T-cell (primary cell): ENCODE results near the gene CYFIP1. TPM values are rescaled to one million over a fixed set of nuclear protein-coding genes. Genes with fewer than 3 reads are reported as not detected.
A peak's percentile ranks its signal among the peaks of the same experiment; 100 is the strongest.

ENCODE experiments used
- ATAC-seq, 4 experiments: fragments of 200-7000 bp in 3 of 4; fragments of 150-1000 bp in 1 of 4; cut with Tn5 transposase; replicated peaks in 1 of 4; 1 replicate in 3 of 4; 2 replicates in 1 of 4; pipeline ENCODE4 v1.10.0; 2021; ENCODE audit warnings: moderate library complexity in 3 of 4, mild to moderate bottlenecking in 2 of 4, moderate number of reproducible peaks in 1 of 4
- CTCF ChIA-PET, 2 donors: fragments of 300-600 bp; sonication (Branson Sonifier 250); formaldehyde crosslinking; loops; one replicate each; lab custom pipeline; 2022; ENCODE audit warnings: antibody characterized with exemption in 2 of 2; lab: Charles Lee
- POLR2A ChIA-PET, 2 donors: fragments of 300-600 bp; sonication (Branson Sonifier 250); formaldehyde crosslinking; loops; one replicate each; lab custom pipeline; 2022; ENCODE audit warnings: antibody characterized with exemption in 2 of 2; lab: Charles Lee
- DNase-seq, 35 experiments: peaks; one replicate each; pipeline versions ENCODE4 v3.0.0 to v3.0.0-alpha.2; 2013 to 2023
- H3K27ac ChIP-seq: one replicate; pipeline ENCODE4 v1.5.1; 2013; ENCODE audit warnings: low read length
- H3K27me3 ChIP-seq, 2 experiments: replicated peaks in 1 of 2; 1 replicate in 1 of 2; 2 replicates in 1 of 2; pipeline versions ENCODE4 v1.6.1 to v1.7.0; 2013; ENCODE audit warnings: low read length in 1 of 2, mixed read lengths in 1 of 2; ENCODE audit not compliant: control insufficient read depth in 2 of 2, insufficient read depth in 2 of 2; ENCODE audit errors: extremely low read depth in 1 of 2
- H3K36me3 ChIP-seq, 2 donors: 1 replicate in 1 of 2; 2 replicates in 1 of 2; pipeline versions ENCODE4 v1.6.1 to v1.7.0; 2013; ENCODE audit warnings: low read length in 1 of 2; ENCODE audit not compliant: control insufficient read depth in 2 of 2, insufficient read depth in 1 of 2; ENCODE audit errors: extremely low read depth in 1 of 2
- H3K4me1 ChIP-seq, 2 experiments: 1 replicate in 1 of 2; 2 replicates in 1 of 2; pipeline versions ENCODE4 v1.6.1 to v1.7.0; 2013; ENCODE audit warnings: low read length in 2 of 2, mixed read lengths in 1 of 2; ENCODE audit not compliant: insufficient read depth in 2 of 2, control insufficient read depth in 1 of 2; ENCODE audit errors: extremely low read depth in 1 of 2
- H3K4me3 ChIP-seq, 2 donors: 1 replicate in 1 of 2; 2 replicates in 1 of 2; pipeline versions ENCODE4 v1.5.1 to v1.7.0; 2013; ENCODE audit warnings: mild to moderate bottlenecking in 2 of 2, low read length in 1 of 2, moderate library complexity in 1 of 2; ENCODE audit not compliant: control insufficient read depth in 1 of 2; ENCODE audit errors: extremely low read depth in 1 of 2
- H3K9me3 ChIP-seq: 2 replicates; pipeline ENCODE4 v1.7.0; 2013
- H3K27ac Mint-ChIP-seq, 2 donors: one replicate each; pipeline ENCODE4 v1.8.0; 2020 to 2021; ENCODE audit warnings: mild to moderate bottlenecking in 2 of 2, mixed read lengths in 2 of 2
- H3K27me3 Mint-ChIP-seq, 2 donors: one replicate each; pipeline ENCODE4 v1.8.0; 2021 to 2022; ENCODE audit warnings: mixed read lengths in 2 of 2
- H3K36me3 Mint-ChIP-seq: one replicate; pipeline ENCODE4 v1.8.0; 2021; ENCODE audit warnings: mixed read lengths
- H3K4me1 Mint-ChIP-seq, 3 donors: one replicate each; pipeline ENCODE4 v1.8.0; 2020 to 2022; ENCODE audit warnings: mixed read lengths in 3 of 3, mild to moderate bottlenecking in 1 of 3
- H3K4me3 Mint-ChIP-seq, 3 donors: one replicate each; pipeline ENCODE4 v1.8.0; 2020 to 2022; ENCODE audit warnings: mild to moderate bottlenecking in 3 of 3, mixed read lengths in 3 of 3, moderate library complexity in 3 of 3
- H3K9me3 Mint-ChIP-seq, 3 donors: one replicate each; pipeline ENCODE4 v1.8.0; 2020 to 2022; ENCODE audit warnings: mixed read lengths in 3 of 3
- WGBS: methylation state at CpG from one replicate; pipeline ENCODE4 v1.1.5; 2013; ENCODE audit warnings: missing lambda C conversion rate; ENCODE audit not compliant: insufficient coverage; 5-methylcytosine and 5-hydroxymethylcytosine counted together
- total RNA-seq, 35 experiments: library from RNA in 6 of 35; stranded (reverse) in 6 of 35; fragments of 120-200 nt in 1 of 35; gene quantifications; one replicate each; pipeline versions ENCODE4 v1.2.1 to v1.2.4 and lab custom pipeline; 2013 to 2026

CYFIP1 gene
- total RNA-seq, 5 donors from 2014 or later (not counting 1 experiment from before 2014, with no cell fraction given): 3.8 to 10.2 (median 7.9) TPM

GRCh38 chr15:22838292-22839042, 141.7 kb downstream of the CYFIP1 start, which contains the start of gene NIPA2:
Gene NIPA2 (plus strand): TSS chr15:22838666. CDS start chr15:22851732, 13,066 bp downstream.
- H3K27me3 ChIP-seq: no peaks in the 10 kb centered on the region
- H3K36me3 ChIP-seq: peaks cover 0 to 7% of the 10 kb centered on the region in 2 donors
- ATAC-seq: peak; percentile 96 to 98 (median 98)
- H3K9me3 Mint-ChIP-seq: peaks cover 0 to 2% (median 0%) of the 10 kb centered on the region in 3 donors
- peak within 1 kb of the TSS; percentile 89 to 93 (median 93) for H3K4me3 Mint-ChIP-seq
- peaks cover 33 to 38% (median 36%) of the 10 kb centered on the region in 3 donors for H3K4me1 Mint-ChIP-seq
- peak within 1 kb of the TSS; percentile 86 for H3K27ac ChIP-seq
- peak; percentile 94 to 99 (median 97) for DNase-seq
- peak within 1 kb of the TSS; percentile 88 to 91 for H3K27ac Mint-ChIP-seq
- no peaks in the 10 kb centered on the region for H3K9me3 ChIP-seq
- CTCF ChIA-PET: no interaction called here
- peak within 1 kb of the TSS; percentile 86 to 98 for H3K4me3 ChIP-seq
- peaks cover 10 to 19% of the 10 kb centered on the region in 2 experiments for H3K4me1 ChIP-seq
- no peaks in the 10 kb centered on the region for H3K27me3 Mint-ChIP-seq
- POLR2A ChIA-PET: interaction anchor here (0.5 to 0.6 kb wide), 2 partner anchors 8 to 85 kb away, joined by 4 read pairs; no protein-coding TSS in a partner anchor
- H3K36me3 Mint-ChIP-seq: peaks cover 6% of the 10 kb centered on the region
- WGBS: 0% methylated on average over 80 of the region's 83 CpGs

GRCh38 chr15:22831473-22831872, 148.7 kb downstream of the CYFIP1 start:
- H3K9me3 Mint-ChIP-seq: peaks cover 0 to 5% (median 4%) of the 10 kb centered on the region in 3 donors
- POLR2A ChIA-PET: no interaction called here
- Histone ChIP-seq H3K27me3 (no peaks in the 10 kb centered on the region), H3K4me1 (no peaks in the 10 kb centered on the region), H3K36me3 (peaks cover 3 to 11% of the 10 kb centered on the region in 2 donors), H3K27ac (no peak overlapping the region), H3K9me3 (no peaks in the 10 kb centered on the region), H3K4me3 (no peak overlapping the region)
- no CpG with 5 or more reads among the region's 1 CpG for WGBS
- no peak overlapping the region for H3K27ac Mint-ChIP-seq
- H3K4me1 Mint-ChIP-seq: no peaks in the 10 kb centered on the region
- no peak overlapping the region for H3K4me3 Mint-ChIP-seq
- ATAC-seq (no peak), DNase-seq (no peak)
- CTCF ChIA-PET: no interaction called here
- peaks cover 16% of the 10 kb centered on the region for H3K36me3 Mint-ChIP-seq
- no peaks in the 10 kb centered on the region for H3K27me3 Mint-ChIP-seq

- no peak overlapping the region for H3K4me3 ChIP-seq
Measured at GRCh38 chr15:22827125-22827524, 153.0 kb downstream of the CYFIP1 start.

GRCh38 chr15:22823495-22824128, 156.6 kb downstream of the CYFIP1 start:
- 96% methylated on average over 27 of the region's 29 CpGs for WGBS
- DNase-seq (no peak), ATAC-seq (no peak)
- Mint-ChIP-seq H3K27me3 (no peaks in the 10 kb centered on the region), H3K27ac (no peak overlapping the region), H3K4me1 (no peaks in the 10 kb centered on the region), H3K36me3 (peaks cover 63% of the 10 kb centered on the region), H3K9me3 (no peaks in the 10 kb centered on the region), H3K4me3 (no peak overlapping the region)
- Histone ChIP-seq H3K4me1 (no peaks in the 10 kb centered on the region), H3K36me3 (peaks cover 8 to 45% of the 10 kb centered on the region in 2 donors), H3K27me3 (no peaks in the 10 kb centered on the region), H3K27ac (no peak overlapping the region), H3K9me3 (no peaks in the 10 kb centered on the region), H3K4me3 (no peak overlapping the region)
- CTCF ChIA-PET: no interaction called here
- POLR2A ChIA-PET: no interaction called here

More at GRCh38 chr15:22827125-22827524, 153.0 kb downstream of the CYFIP1 start:
- Mint-ChIP-seq H3K4me3 (no peak overlapping the region), H3K9me3 (no peaks in the 10 kb centered on the region), H3K27ac (no peak overlapping the region), H3K36me3 (peaks cover 45% of the 10 kb centered on the region), H3K27me3 (no peaks in the 10 kb centered on the region), H3K4me1 (no peaks in the 10 kb centered on the region)
- H3K36me3 ChIP-seq: peaks cover 3 to 33% of the 10 kb centered on the region in 2 donors
- H3K27me3 ChIP-seq: no peaks in the 10 kb centered on the region
- WGBS: no CpG with 5 or more reads among the region's 1 CpG
- H3K27ac ChIP-seq: no peak overlapping the region
- ChIA-PET POLR2A (no interaction called here), CTCF (no interaction called here)
- H3K9me3 ChIP-seq: no peaks in the 10 kb centered on the region
- no peaks in the 10 kb centered on the region for H3K4me1 ChIP-seq
- DNase-seq: no peak
- no peak for ATAC-seq

- H3K9me3 ChIP-seq: no peaks in the 10 kb centered on the region
- DNase-seq (no peak), ATAC-seq (no peak)
- POLR2A ChIA-PET: no interaction called here
- Mint-ChIP-seq H3K27me3 (no peaks in the 10 kb centered on the region), H3K4me3 (no peak overlapping the region), H3K4me1 (no peaks in the 10 kb centered on the region), H3K9me3 (no peaks in the 10 kb centered on the region), H3K27ac (no peak overlapping the region), H3K36me3 (peaks cover 48% of the 10 kb centered on the region)
- H3K36me3 ChIP-seq: peaks cover 5 to 34% of the 10 kb centered on the region in 2 donors
- H3K4me1 ChIP-seq: no peaks in the 10 kb centered on the region
- CTCF ChIA-PET: no interaction called here
- H3K4me3 ChIP-seq: no peak overlapping the region
- WGBS: 100% methylated on average over 1 of the region's 2 CpGs
- no peaks in the 10 kb centered on the region for H3K27me3 ChIP-seq
- no peak overlapping the region for H3K27ac ChIP-seq
Measured at GRCh38 chr15:22819651-22820050, 160.5 kb downstream of the CYFIP1 start.
